Adrenal gland (tissue), 5 donors: ENCODE results near the gene AGPAT4.

Source experiments
- POLR2A ChIP-seq, 2 donors: fragments of 450-650 bp; IDR thresholded peaks; one replicate each; pipeline ENCODE4 v1.6.1; 2017; ENCODE audit warnings: antibody characterized with exemption in 2 of 2, mild to moderate bottlenecking in 2 of 2, moderate library complexity in 1 of 2
- TF ChIP-seq, protein P1 (sequence below), 6 experiments: fragments of 450-650 bp in 4 of 6; fragments of 200-600 bp in 2 of 6; sonication (generic) in 1 of 6; IDR thresholded peaks; 1 replicate in 5 of 6; 2 replicates in 1 of 6; pipeline versions ENCODE4 v1.5.1 to v1.8.0; 2016 to 2021; ENCODE audit warnings: antibody characterized with exemption in 6 of 6, mild to moderate bottlenecking in 2 of 6, moderate library complexity in 1 of 6
- donor health status: DM: no; HTN: no; CAD: no.

DNA sequence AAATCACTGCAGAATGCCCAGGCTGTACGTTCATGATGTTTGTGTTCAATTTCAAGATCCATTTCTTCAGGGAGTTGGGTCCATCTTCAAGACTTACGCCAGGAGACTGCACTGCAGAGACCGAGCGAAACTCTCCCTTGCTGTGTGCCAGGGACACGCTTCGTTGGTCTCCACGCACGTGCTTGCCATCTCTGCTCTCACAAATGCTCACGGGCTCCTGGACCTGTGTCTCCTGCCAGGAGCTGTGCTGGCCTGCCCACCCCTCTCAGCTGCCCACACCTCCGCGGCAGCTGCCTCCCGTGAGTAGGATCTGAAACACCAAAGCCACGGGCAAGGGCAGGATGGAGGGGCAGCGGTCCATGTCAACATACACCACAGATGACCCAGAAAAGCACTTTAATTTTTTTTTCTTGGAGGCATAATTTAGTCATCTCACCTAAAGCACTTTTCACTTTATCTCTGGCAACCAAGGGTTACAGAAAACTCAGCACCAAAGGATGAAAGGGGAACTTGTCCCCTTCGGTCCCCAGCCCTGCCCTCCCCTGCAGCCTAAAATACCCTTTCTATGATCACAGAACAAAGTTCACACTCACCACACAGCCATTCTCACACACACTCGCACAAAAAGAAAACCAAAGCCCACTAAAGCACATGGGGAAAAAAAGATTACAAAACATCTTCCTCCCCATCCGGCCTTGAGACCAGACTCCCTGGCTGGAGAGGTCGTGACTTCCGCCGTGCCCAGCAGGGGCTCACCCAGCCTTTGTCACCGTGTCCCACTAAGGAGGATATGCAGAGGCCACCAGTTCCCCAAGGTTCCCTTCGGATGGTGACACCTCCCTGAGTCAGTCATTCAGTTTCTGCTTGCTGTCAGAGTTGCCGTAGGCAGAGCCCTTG is 137.9 kb downstream of the AGPAT4 start:
- TF ChIP-seq, protein P1, sequence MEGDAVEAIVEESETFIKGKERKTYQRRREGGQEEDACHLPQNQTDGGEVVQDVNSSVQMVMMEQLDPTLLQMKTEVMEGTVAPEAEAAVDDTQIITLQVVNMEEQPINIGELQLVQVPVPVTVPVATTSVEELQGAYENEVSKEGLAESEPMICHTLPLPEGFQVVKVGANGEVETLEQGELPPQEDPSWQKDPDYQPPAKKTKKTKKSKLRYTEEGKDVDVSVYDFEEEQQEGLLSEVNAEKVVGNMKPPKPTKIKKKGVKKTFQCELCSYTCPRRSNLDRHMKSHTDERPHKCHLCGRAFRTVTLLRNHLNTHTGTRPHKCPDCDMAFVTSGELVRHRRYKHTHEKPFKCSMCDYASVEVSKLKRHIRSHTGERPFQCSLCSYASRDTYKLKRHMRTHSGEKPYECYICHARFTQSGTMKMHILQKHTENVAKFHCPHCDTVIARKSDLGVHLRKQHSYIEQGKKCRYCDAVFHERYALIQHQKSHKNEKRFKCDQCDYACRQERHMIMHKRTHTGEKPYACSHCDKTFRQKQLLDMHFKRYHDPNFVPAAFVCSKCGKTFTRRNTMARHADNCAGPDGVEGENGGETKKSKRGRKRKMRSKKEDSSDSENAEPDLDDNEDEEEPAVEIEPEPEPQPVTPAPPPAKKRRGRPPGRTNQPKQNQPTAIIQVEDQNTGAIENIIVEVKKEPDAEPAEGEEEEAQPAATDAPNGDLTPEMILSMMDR (IDR thresholded peaks at IDR 0.05), result no peak
- no peak for TF ChIP-seq POLR2A (IDR thresholded peaks at IDR 0.05)
